GM21737 (cell line): Measurements from ENCODE around the gene PTGDS.

ENCODE experiments used
- ATAC-seq: cut with Tn5 transposase; IDR thresholded peaks from one replicate; pipeline ENCODE4 v1.9.1; 2021; ENCODE audit warnings: mild to moderate bottlenecking, moderate library complexity; ENCODE audit not compliant: unreplicated experiment

Gene PTGDS

DNA sequence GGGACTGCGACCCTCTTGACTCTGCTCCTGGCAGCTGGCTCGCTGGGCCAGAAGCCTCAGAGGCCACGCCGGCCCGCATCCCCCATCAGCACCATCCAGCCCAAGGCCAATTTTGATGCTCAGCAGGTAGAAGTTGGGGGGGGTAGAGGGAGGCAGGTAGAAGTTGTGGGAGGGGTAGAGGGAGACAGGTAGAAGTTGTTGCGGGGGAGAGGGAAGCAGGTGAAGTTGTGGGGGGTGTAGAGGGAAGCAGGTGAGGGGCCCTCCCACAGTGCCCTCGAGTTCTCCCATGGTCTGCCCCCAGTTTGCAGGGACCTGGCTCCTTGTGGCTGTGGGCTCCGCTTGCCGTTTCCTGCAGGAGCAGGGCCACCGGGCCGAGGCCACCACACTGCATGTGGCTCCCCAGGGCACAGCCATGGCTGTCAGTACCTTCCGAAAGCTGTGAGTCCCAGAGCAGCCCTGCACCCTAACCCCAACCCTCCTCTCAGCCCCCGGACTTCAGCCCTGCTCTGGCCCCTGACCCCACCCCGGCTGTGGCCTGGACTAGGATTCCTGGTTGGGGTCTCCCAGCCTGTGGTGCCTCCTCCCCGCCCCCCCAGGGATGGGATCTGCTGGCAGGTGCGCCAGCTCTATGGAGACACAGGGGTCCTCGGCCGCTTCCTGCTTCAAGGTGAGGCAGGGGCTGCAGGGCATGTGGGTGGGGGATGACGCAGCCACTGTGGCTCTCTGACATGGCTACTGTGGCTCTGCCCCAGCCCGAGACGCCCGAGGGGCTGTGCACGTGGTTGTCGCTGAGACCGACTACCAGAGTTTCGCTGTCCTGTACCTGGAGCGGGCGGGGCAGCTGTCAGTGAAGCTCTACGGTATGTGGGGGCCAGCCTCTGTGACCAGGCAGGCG, 31.7 kb upstream of the PTGDS start:
- no peak for ATAC-seq

DNA sequence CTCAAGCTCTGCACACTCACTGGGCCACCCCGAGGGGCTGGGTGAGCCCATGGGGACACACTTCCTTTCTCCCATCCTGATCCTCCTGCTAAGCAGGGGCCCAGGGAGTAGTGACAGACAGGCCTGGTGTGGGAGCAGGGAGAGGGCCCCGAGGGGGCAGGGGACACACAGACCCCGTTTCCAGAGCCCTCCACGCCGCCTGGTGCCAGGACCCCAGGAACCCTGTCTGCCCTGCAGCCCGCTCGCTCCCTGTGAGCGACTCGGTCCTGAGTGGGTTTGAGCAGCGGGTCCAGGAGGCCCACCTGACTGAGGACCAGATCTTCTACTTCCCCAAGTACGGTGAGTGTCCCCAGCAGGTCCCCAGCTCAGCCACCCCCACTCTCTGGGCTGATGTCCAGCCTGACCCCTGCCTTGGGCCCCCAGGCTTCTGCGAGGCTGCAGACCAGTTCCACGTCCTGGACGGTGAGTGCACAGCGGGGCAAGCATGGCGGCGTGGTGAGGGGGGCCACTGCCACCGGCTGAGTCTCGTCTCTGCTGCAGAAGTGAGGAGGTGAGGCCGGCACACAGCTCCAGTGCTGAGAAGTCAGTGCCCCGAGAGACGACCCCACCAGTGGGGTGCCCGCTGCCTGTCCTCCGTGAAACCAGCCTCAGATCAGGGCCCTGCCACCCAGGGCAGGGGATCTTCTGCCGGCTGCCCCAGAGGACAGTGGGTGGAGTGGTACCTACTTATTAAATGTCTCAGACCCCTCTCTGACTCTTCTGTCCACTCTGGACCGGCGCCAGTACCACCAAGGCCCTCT, 30.9 kb upstream of the PTGDS start:
- no peak for ATAC-seq

DNA sequence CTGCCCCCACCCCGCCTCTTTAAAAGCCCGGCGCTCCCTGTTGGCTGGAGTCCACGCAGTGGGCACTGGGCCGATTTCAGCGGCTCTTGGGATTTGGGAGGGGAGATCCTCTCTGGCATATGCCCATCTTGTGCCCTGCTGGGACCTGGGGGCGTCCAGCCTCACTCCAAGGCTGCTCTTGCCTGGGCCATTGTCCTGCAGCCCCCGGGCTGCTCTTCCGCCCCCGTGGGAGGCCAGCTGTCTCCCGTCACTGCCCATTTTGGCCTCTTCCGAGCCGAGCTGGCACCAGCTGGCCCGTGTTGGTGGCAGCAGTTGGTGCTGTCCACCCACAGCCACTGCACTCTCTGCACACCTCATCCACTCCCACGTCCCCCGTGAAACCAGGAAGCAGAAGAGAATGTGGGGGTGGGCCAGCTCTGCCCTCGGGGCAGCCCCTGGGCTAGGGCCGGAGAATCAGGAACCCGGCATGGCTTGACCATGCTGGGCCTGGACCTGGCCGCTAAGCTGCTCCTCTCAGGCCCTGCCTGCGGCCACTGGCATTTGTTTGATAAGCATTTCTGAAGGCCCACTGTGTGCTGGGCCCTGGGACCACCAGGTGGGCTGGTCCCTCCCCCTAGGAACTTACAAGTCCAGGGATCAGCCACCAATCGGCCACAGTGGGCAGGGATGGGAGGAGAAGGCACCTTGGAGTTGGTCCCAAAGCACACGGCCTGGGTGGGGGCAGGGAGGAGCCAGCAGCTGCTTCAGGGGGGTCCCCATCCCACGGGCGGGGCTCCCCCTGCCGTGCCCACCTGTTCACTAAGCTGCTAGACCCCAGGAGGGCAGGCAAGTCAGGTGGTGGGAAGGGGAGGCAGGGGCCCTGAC, 30.0 kb upstream of the PTGDS start:
- ATAC-seq, result no peak

DNA sequence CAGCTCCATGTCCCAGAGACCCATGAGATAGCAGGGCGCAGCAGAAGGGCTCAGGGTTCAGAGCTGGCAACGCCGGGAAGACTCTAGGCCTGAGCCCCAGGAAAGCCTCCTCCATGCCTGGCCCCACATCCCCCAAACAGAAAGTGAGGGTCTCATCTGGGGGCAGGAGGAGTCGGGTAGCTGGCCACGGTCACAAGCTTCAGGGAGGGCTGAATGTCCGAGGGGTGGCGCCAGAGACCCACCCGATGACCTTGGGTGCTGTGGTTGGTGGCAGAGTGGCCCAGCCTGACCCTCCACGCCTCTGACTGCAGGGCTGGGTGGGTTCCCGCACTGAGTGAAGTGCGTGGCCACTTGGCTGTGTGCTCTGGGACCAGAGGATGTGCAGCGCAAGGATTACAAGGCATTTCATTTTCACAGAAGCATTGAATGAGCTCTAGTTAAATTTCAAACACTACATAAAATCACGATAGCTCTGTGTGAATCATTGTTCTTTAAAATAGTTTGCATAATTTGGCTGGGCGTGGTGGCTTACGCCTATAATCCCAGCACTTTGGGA, 29.3 kb upstream of the PTGDS start:
- ATAC-seq, result no peak

DNA sequence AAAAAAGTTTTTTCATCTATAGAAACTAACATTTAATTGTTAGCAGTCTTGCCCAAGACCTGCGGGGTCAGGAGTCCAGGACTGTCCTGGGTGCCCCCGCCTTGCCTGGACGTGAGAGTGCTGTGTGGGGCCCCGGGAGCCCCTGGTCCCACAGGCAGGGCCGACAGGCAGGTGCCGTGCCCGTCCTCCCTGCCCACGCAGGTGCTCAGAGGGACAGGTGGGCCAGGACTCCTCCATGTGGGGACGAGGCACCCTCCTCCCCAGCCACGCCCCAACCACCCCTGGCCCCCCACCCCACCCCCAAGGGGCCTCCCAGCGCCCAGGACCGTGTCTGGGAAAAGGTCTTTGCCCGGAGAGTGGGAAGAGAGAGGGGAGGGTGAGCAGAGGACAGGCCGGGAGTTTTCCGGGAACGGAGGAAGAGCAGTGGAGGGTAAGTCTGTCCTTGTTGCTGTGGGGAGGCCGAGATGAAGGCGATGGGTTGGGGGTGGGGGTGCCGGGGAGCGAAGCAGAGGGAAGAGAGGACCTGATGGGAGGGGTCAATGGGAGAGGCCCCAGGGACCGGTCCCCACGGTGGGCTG, 28.0 kb upstream of the PTGDS start:
- ATAC-seq, result no peak

DNA sequence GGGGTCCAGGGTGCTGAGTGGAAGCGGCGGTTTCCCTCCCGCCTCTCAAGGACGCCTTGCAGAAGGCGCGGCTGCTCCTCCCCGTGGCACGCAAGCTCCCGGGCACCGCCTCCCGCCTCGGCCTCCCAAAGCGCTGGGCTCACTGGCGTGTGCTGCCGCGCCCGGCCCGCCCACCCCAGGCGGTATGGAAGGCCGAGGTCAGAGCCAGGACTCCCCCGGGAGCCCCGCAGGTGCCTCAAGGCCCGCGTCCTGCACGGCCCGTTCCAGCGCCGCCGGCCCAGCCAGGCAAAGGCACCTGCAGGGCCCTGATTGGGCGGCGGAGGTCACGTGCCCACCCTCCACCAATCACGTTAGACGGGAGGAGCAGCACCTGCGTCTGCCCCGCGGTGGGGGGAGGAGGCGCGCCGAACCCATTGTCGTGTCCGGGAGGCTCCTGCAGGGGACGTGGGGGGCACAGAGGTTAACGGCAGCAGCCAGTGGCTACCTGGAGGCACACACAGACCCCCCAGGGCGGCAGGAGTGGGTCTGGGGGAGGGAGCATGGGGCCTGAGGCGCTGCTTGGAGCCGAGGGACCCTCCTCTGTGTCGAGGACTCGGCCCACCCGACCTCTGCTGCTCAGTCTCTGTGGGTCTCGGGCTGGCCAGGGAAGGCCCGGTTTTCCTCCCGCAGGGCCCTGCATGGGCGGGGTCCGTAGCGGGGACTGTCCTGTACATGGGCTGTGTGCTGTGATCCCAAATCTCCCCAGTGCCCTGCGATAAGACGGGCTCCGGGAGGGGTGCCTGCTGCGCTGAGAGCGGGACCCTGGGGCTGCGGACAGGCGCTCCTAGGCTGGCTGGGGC, 27.3 kb upstream of the PTGDS start:
- ATAC-seq, result peak; percentile 72

DNA sequence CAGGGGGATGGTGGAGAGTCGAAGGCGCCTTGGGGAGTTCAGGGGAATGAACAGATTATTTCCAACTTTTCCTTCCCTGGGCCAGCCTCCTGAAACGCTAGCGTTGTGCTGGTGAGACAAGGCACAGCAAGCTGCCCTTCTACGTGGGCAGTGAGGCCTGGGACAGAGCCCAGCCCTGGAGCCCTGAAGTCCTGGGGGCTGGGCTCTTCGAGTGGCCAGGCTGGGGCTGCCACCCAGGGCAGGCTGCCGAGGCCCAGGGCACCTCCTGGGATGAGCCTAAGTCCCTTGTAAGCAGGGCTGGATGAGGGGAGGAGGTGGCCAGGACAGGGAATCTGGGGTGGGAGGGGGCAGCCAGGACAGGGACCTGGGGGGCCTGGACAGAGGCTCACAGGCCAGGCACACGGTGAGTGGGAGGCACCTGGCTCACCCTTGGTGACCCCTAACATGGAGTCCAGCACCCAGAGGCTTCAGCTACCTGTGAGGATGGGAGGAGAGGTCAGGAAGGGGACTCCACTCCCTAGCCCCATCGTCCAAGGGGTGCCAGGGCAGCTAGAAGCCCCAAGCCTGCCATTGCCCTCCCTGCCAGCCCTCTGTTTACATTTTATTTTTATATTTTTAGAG, 26.5 kb upstream of the PTGDS start:
- no peak for ATAC-seq

DNA sequence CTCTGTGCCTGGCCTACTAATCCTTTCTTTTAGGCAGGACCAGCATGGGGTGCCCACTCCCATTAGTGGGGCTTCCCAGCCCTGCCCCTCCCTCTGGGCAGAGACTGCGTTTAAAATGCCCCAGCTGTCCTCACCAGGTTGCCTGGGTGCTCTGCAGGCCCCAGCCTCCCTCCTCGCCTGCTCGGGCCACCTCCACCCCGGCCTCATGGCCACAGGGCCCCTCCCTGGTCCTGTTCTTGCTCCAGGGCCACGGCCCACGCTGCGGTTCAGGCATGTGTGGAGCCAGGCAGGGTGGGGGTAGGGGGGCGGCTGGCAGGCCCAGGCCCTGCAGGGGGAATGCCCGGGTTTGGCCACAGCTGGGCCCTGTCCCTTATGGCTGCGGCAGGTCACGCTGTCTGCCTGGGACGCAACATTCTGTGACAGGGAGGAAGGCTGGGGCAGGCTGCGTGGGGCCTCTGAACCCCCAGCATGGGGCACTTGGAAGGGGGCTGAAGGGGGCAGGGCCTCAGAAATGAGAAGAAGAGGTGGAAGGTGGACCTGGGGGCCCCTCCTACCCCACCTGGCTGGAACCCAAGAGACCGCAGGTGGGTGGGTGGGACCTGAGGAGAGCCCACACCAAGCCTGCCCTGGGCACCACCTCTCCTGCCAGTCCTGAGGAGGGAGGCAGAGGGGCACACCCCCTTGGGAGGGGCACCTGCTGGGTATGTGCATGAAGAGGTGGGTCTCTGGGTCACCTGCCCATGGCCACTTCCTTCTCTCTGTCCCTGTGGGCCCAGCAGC, 25.6 kb upstream of the PTGDS start, which contains the start of gene LCN12:
Gene LCN12, plus strand, starts transcription at position 733 of the 780 bp plus-strand sequence. CDS start 55 bp downstream, outside the sequence.
- ATAC-seq, result no peak

DNA sequence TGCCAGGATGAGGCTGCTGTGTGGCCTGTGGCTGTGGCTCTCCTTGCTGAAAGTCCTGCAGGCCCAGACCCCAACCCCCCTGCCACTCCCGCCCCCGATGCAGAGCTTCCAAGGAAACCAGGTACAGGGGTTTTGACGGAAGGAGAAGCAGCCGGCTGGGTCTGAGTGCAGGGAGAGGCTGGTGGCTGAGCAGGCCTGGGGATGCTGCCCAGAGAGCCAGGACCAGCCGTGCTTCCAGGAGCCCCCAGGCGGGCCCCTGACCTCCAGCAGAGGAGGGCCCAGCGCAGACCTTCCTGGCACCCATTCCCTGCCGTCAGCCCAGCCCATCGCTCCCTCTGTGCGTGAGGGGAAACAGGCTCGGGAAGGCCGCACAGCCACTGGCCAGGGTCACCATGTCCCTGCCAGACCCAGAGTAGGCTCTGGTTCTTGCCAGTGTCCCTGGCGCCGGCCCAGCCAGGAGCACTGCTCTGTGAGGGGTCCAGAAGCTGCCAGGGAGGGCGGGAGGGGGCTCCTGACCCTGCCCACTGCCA, 24.9 kb upstream of the PTGDS start:
- ATAC-seq, result no peak

DNA sequence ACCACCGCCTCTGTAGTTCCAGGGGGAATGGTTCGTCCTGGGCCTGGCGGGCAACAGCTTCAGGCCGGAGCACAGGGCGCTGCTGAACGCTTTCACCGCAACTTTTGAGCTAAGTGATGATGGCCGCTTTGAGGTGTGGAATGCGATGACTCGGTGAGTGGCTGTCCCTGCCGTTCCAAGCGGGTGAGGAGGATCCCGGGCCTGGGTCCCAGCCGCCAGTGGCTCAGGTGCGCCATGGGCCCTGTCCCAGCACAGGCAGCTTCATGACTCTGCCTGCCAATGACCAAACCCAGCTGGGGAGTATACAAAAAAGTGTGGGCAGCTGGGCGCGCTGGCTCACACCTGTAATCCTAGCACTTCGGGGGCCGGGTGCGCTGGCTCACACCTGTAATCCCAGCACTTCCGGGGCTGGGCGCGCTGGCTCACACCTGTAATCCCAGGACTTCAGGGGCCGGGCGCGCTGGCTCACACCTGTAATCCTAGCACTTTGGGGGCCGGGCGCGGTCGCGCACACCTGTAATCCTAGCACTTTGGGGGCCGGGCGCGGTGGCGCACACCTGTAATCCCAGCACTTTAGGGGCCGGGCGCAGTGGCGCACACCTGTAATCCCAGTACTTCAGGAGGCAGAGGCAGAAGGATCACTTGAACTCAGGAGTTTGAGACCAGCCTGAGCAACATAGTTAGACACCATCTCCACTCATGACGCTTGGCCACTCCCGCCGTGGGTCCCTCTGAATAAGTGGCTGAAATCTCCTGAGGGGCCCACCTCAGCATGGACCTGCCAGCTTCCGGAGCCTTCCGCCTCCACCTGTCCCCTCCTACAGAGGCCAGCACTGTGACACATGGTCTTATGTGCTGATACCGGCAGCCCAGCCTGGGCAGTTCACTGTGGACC, 24.2 kb upstream of the PTGDS start:
- no peak for ATAC-seq

DNA sequence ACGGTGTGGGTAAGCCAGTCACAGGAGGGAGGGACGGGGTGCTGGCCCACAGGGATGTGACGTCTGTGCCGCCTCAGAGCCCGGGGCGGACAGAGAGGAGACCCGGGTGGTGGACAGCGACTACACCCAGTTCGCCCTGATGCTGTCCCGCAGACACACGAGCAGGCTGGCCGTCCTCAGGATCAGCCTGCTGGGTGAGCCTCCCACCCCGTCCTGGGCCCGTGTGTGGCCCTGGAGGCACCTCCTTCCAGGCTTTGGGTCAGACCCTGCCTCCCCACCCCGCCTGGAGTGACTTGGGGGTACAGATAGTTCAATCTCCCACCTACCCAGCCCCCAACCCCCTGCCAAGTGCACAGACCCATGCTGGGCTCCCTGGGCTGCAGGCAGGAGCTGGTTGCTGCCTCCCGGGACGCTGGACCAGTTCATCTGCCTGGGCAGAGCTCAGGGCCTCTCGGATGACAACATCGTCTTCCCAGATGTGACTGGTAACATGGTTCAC, 23.5 kb upstream of the PTGDS start:
- ATAC-seq, result no peak

DNA sequence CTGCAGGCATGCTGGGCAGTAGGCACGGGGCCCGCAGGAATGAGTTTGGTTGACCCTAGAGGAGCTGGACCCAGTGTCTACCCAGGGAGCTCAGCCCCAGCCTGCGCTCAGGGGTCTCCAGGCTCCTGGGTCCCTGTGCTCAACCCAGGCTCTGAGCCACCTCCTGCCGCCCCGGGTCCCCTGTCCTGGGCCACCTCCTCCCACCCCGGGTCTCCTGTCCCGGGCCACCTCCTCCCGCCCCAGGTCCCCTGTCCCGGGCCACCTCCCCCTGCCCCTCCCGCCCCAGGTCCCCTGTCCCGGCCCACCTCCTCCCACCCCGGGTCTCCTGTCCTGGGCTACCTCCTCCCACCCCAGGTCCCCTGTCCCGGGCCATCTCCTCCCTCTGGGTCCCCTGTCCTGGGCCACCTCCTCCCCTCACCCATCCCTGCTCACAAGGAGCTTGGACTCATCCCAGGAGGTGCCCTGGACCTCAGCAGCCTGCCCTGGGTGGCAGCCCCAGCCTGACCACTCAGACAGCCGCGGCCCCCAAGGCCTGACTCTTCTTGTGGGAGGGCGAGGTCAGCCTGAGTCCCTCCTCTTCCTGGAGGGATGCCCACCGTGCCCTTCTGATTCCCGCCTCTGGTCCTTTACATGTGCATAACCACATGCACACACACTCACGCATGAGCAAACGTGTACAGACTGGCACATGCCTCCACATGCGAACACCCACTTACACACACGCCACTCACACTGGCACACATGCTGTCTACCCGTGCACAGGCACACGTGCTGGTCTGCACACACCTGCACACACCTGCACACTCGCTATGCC, 22.8 kb upstream of the PTGDS start:
- ATAC-seq, result no peak

DNA sequence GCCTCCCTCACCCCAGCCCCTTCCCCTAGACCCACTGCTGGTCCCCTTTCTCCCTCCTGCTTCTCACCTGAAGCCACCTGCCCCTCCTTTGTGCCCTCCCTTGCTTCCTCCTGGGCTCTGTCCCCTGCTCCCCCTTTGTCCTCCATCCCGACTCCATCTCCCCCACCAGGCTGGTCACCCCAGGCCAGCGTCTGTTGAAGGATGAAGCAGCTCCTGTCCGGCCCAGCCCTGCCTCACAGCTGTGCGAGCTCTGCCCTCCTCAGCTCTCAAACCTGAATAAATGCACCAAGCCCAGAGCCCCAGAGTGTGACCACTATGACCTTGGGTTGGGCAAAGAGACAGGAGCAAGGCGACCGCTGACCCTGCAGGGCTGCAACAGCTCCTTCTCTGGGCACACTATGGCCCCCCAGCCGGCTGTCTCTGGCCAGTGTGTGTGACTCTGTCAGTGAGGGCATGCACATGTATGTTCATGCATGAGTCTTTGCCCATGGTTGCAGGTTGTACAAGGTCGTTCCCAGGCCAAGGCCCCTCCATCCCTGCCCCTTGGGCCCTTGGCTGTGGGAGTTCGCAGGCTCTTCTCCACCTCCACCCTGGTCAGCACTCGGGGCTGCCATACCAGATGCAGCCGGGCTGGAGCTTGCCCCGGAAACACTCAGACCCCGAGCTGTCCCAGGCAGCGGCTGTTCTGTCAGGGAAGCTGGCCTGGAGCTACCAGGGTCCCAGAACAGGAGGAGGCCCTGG, 21.9 kb upstream of the PTGDS start:
- no peak for ATAC-seq

DNA sequence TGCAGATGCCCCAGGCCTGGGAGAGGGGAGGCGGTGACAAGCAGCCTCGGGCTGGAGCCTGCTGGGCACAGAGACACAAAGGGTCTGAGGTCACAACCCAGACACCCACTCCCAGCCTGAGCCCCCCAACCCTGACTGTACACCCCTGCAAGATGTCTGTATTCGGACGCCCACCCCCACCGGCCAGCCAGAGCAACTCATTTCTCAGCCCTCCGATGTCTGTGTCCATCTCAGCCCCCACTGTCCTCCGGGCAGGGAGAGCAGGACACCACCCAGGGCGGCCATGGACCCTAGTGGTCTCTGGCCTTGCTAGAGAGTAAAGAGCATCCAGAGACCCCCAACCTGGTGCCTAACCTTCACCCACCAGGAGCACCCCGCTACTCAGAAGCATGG, 21.4 kb upstream of the PTGDS start:
- ATAC-seq, result no peak

DNA sequence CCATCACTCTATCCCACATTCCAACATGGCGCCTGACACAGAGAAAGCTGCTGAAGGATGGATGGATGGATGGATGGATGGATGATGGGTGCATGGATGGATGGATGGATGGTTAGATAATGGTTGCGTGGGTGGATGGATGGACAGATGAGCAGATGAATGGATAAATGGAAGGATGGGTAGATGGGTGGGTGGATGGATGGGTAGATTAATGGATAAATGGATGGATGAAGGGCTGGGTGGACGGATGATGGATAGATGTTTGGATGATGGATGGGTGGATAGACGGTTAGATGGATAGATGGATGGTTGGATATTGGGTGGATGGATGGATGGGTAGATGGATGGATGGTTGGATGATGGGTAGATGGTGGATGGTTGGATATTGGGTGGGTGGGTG, 20.7 kb upstream of the PTGDS start:
- no peak for ATAC-seq
